ENCODE data around the gene EPOP. TPM values are rescaled to one million over a fixed set of nuclear protein-coding genes. Genes with fewer than 3 reads are reported as not detected.

The EPOP gene
- total and polyA plus RNA-seq, 2 of the 13 experiments (the other 11 are each of a cell fraction or from before 2014, with no cell fraction given) = 14.7 to 37.8 TPM

GRCh38 chr17:38674749-38675615 is at the start of gene EPOP (continued):
- no peak for TF ChIP-seq ZNF30 (CRISPR knock-in tag; IDR thresholded peaks at IDR 0.05)
- no peak for TF ChIP-seq JUN (CRISPR knock-in tag; IDR thresholded peaks at IDR 0.05)
- peak; percentile 97 for TF ChIP-seq STAT5B (CRISPR knock-in tag; IDR thresholded peaks at IDR 0.05)
- TF ChIP-seq ZNF841 (CRISPR knock-in tag; IDR thresholded peaks at IDR 0.05; ENCODE audit: borderline replicate concordance) = peak; percentile 92
- peak; percentile 89 for TF ChIP-seq TAF1 (CRISPR knock-in tag; IDR thresholded peaks at IDR 0.05)
- peak; percentile 98 for TF ChIP-seq MXD1 (CRISPR knock-in tag; IDR thresholded peaks at IDR 0.05)
- no peak for TF ChIP-seq HNRNPH1 (optimal IDR thresholded peaks at IDR 0.05; ENCODE audit: low read depth, low read length)
- TF ChIP-seq SYNCRIP (IDR thresholded peaks at IDR 0.05; ENCODE audit: insufficient read depth, low read depth, low read length) = no peak
- TF ChIP-seq DMAP1 (CRISPR knock-in tag; IDR thresholded peaks at IDR 0.05) = peak; percentile 94
- peak; percentile 47; the same call in 1 of the 2 replicates for TF ChIP-seq ZFP36L2 (CRISPR knock-in tag; IDR thresholded peaks at IDR 0.05)
- TF ChIP-seq ZNF143 (CRISPR knock-in tag; IDR thresholded peaks at IDR 0.05) = peak; percentile 76
- peak; percentile 92 for TF ChIP-seq HDAC2 (CRISPR knock-in tag; IDR thresholded peaks at IDR 0.05)
- TF ChIP-seq ZNF781 (CRISPR knock-in tag; IDR thresholded peaks at IDR 0.05; ENCODE audit: borderline replicate concordance, not compliant biosample characterization) = no peak
- TF ChIP-seq NFYC (CRISPR knock-in tag; IDR thresholded peaks at IDR 0.05) = peak; percentile 81
- peak; percentile 71 for TF ChIP-seq KMT2B (CRISPR knock-in tag; IDR thresholded peaks at IDR 0.05)
- TF ChIP-seq, protein P1, sequence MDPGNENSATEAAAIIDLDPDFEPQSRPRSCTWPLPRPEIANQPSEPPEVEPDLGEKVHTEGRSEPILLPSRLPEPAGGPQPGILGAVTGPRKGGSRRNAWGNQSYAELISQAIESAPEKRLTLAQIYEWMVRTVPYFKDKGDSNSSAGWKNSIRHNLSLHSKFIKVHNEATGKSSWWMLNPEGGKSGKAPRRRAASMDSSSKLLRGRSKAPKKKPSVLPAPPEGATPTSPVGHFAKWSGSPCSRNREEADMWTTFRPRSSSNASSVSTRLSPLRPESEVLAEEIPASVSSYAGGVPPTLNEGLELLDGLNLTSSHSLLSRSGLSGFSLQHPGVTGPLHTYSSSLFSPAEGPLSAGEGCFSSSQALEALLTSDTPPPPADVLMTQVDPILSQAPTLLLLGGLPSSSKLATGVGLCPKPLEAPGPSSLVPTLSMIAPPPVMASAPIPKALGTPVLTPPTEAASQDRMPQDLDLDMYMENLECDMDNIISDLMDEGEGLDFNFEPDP (CRISPR knock-in tag; conservative IDR thresholded peaks at IDR 0.05) = no peak
- TF ChIP-seq, protein P2, sequence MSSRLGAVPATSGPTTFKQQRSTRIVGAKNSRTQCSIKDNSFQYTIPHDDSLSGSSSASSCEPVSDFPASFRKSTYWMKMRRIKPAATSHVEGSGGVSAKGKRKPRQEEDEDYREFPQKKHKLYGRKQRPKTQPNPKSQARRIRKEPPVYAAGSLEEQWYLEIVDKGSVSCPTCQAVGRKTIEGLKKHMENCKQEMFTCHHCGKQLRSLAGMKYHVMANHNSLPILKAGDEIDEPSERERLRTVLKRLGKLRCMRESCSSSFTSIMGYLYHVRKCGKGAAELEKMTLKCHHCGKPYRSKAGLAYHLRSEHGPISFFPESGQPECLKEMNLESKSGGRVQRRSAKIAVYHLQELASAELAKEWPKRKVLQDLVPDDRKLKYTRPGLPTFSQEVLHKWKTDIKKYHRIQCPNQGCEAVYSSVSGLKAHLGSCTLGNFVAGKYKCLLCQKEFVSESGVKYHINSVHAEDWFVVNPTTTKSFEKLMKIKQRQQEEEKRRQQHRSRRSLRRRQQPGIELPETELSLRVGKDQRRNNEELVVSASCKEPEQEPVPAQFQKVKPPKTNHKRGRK (CRISPR knock-in tag; IDR thresholded peaks at IDR 0.05) = no peak
- TF ChIP-seq BHLHE40 (IDR thresholded peaks at IDR 0.05; ENCODE audit: low read length) = peak; percentile 87
- peak; percentile 87 for TF ChIP-seq REPIN1 (CRISPR knock-in tag; IDR thresholded peaks at IDR 0.05; ENCODE audit: borderline replicate concordance, low read depth)
- TF ChIP-seq PLRG1 (conservative IDR thresholded peaks at IDR 0.05) = no peak
- peak; percentile 93; the same call in 1 of the 2 replicates for TF ChIP-seq CCDC6 (CRISPR knock-in tag; IDR thresholded peaks at IDR 0.05)
- 0 out of 2 replicates have a peak, but pooled peaks have one; percentile 71 for TF ChIP-seq ZNF180 (CRISPR knock-in tag; IDR thresholded peaks at IDR 0.05; ENCODE audit: borderline replicate concordance, low read depth)
- TF ChIP-seq ZNF281 (CRISPR knock-in tag; IDR thresholded peaks at IDR 0.05; ENCODE audit: borderline replicate concordance) = peak; percentile 54; the same call in 1 of the 2 replicates
